OCI-LY7 (cell line): ENCODE results near the gene FOXP1. TPM values are rescaled to one million over a fixed set of nuclear protein-coding genes. Genes with fewer than 3 reads are reported as not detected.

ENCODE experiments used
- BruUV-seq: library from RNA; stranded (reverse); fragments of 400-500 nt; replicated peaks from 2 replicates; lab custom pipeline; 2021; lab: Mats Ljungman, UMichigan
- CTCF ChIA-PET: fragments of 300-600 bp; sonication (Branson Sonifier 250); formaldehyde crosslinking; loops from one replicate; lab custom pipeline; 2022; ENCODE audit warnings: antibody characterized with exemption; ENCODE audit not compliant: unreplicated experiment; lab: Charles Lee
- POLR2A ChIA-PET: fragments of 300-600 bp; sonication (Branson Sonifier 250); formaldehyde crosslinking; loops from one replicate; lab custom pipeline; 2022; ENCODE audit warnings: antibody characterized with exemption; lab: Charles Lee
- DNase-seq: peaks from one replicate; pipeline ENCODE4 v3.0.0-alpha.2; 2015; ENCODE audit warnings: low spot score
- H2AFZ ChIP-seq: fragments of 200-600 bp; sonication (generic), shearing (Covaris generic); 2 replicates; pipeline ENCODE4 v1.6.1; 2014; ENCODE audit warnings: mild to moderate bottlenecking, antibody characterized with exemption, low read length, moderate library complexity
- H3K27ac ChIP-seq: fragments of 200-600 bp; sonication (generic); 2 replicates; pipeline ENCODE4 v1.5.1; 2014; ENCODE audit warnings: mixed run types, low read depth, mild to moderate bottlenecking, moderate library complexity, low read length, inconsistent platforms; ENCODE audit not compliant: poor library complexity, severe bottlenecking
- H3K36me3 ChIP-seq: fragments of 200-600 bp; sonication (generic); 2 replicates; pipeline ENCODE4 v1.6.1; 2014; ENCODE audit warnings: mild to moderate bottlenecking, antibody characterized with exemption, low read length, moderate library complexity, mixed read lengths; ENCODE audit not compliant: insufficient read depth
- H3K4me1 ChIP-seq: fragments of 200-600 bp; sonication (generic); 2 replicates; pipeline ENCODE4 v1.5.1; 2014; ENCODE audit warnings: mild to moderate bottlenecking, low read length; ENCODE audit not compliant: insufficient read depth, poor library complexity, severe bottlenecking
- H3K4me2 ChIP-seq: fragments of 200-600 bp; sonication (generic); 2 replicates; pipeline ENCODE4 v1.6.1; 2014; ENCODE audit warnings: mild to moderate bottlenecking, low read length
- H3K4me3 ChIP-seq: fragments of 200-600 bp; sonication (generic); 2 replicates; pipeline ENCODE4 v1.5.1; 2014; ENCODE audit warnings: mild to moderate bottlenecking, low read depth, low read length; ENCODE audit not compliant: poor library complexity, severe bottlenecking
- H3K79me2 ChIP-seq: fragments of 200-600 bp; sonication (generic); 2 replicates; pipeline ENCODE4 v1.6.1; 2016; ENCODE audit warnings: low read depth, mild to moderate bottlenecking, low read length, moderate library complexity, mixed read lengths; ENCODE audit not compliant: insufficient read depth
- H3K9me2 ChIP-seq: fragments of 200-600 bp; sonication (generic); 2 replicates; pipeline ENCODE4 v1.6.1; 2016; ENCODE audit warnings: mild to moderate bottlenecking, low read length, mixed read lengths; ENCODE audit not compliant: insufficient read depth
- H3K9me3 ChIP-seq: fragments of 200-600 bp; sonication (generic); 2 replicates; pipeline ENCODE4 v1.6.1; 2014; ENCODE audit warnings: mild to moderate bottlenecking, mixed run types, low read length, mixed read lengths
- H4K20me1 ChIP-seq: fragments of 200-600 bp; sonication (generic); 2 replicates; pipeline ENCODE4 v1.6.1; 2014; ENCODE audit warnings: mild to moderate bottlenecking, antibody characterized with exemption, low read length, moderate library complexity, mixed read lengths; ENCODE audit not compliant: insufficient read depth
- CTCF ChIP-seq: fragments of 200-600 bp; sonication (generic); conservative IDR thresholded peaks from 2 replicates; pipeline ENCODE4 v1.5.1; 2014; ENCODE audit warnings: mild to moderate bottlenecking, antibody characterized with exemption, low read length, moderate library complexity, mixed read lengths
- EZH2phosphoT487 ChIP-seq: fragments of 200-600 bp; sonication (generic); IDR thresholded peaks from 2 replicates; pipeline ENCODE4 v1.6.1; 2018; ENCODE audit warnings: low read depth, borderline replicate concordance, mild to moderate bottlenecking, mixed run types, antibody characterized with exemption, low read length, moderate library complexity, mixed read lengths
- intact Hi-C: fragments of 100-400 bp; cut with micrococcal nuclease; formaldehyde crosslinking; loops from one replicate; pipeline ENCODE4 v1.10.0; 2022; ENCODE audit not compliant: unreplicated experiment
- total RNA-seq, 2 experiments: library from RNA; depleted of rRNA in 1 of 2; stranded (reverse); fragments of >200 nt in 1 of 2; shearing (Covaris generic) in 1 of 2; gene quantifications; 2 replicates each; pipeline ENCODE4 v1.2.3, GENCODE V29; 2014 to 2022

FOXP1 gene
- total RNA-seq, 2 experiments from 2014 or later: 87.3 to 151 TPM

GRCh38 chr3:71497367-71497897 lies 86.1 kb downstream of the FOXP1 start:
- intact Hi-C loops: no loop called here
- Histone ChIP-seq H3K27ac (no peak overlapping the region), H4K20me1 (0 out of 2 replicates have a peak, but pooled peaks cover 2% of the 10 kb centered on the region), H3K4me2 (no peak overlapping the region), H3K36me3 (peaks cover 30% of the 10 kb centered on the region), H3K4me1 (peaks cover 7% of the 10 kb centered on the region), H3K79me2 (peaks cover 16% of the 10 kb centered on the region; the same call in 1 of the 2 replicates), H3K9me3 (no peaks in the 10 kb centered on the region), H3K9me2 (no peaks in the 10 kb centered on the region), H3K4me3 (no peak overlapping the region), H2AFZ (no peak overlapping the region)
- DNase-seq: no peak
- TF ChIP-seq CTCF (no peak), EZH2phosphoT487 (no peak)
- CTCF ChIA-PET: no interaction called here
- POLR2A ChIA-PET: interaction anchor here (0.7 to 1.4 kb wide), 2 partner anchors 9 to 23 kb away, joined by 3 to 4 read pairs; no protein-coding TSS in a partner anchor
- no TSS peak for BruUV-seq

- ChIA-PET POLR2A (interaction anchor here (1.0 to 2.0 kb wide), 4 partner anchors 9 to 19 kb away, joined by 3 to 4 read pairs (median 4); no protein-coding TSS in a partner anchor), CTCF (no interaction called here)
- no peak for TF ChIP-seq EZH2phosphoT487
- TF ChIP-seq CTCF: no peak
- peaks cover 37% of the 10 kb centered on the region for H3K36me3 ChIP-seq
- DNase-seq: no peak
- H3K4me2 ChIP-seq: no peak overlapping the region
- BruUV-seq: no TSS peak
- 0 out of 2 replicates have a peak, but pooled peaks cover 2% of the 10 kb centered on the region for H4K20me1 ChIP-seq
- intact Hi-C loops: no loop called here
- H3K9me2 ChIP-seq: no peaks in the 10 kb centered on the region
- H3K27ac ChIP-seq: no peak overlapping the region
- no peaks in the 10 kb centered on the region for H3K4me1 ChIP-seq
- H2AFZ ChIP-seq: no peak overlapping the region
- no peak overlapping the region for H3K4me3 ChIP-seq
- H3K79me2 ChIP-seq: peaks cover 12% of the 10 kb centered on the region; the same call in 1 of the 2 replicates
- H3K9me3 ChIP-seq: peaks cover 11% of the 10 kb centered on the region; the same call in 1 of the 2 replicates
These were observed 87.6 kb downstream of the FOXP1 start for GRCh38 chr3:71495708-71496472.
